Tibial nerve (tissue), 4 donors: ENCODE data around the gene SLC10A7. TPM values are rescaled to one million over a fixed set of nuclear protein-coding genes. Genes with fewer than 3 reads are reported as not detected.
A peak's percentile ranks its signal among the peaks of the same experiment; 100 is the strongest.

ENCODE experiments used
- DNase-seq, 2 donors: peaks; one replicate each; pipeline ENCODE4 v3.0.0-alpha.2; 2019; ENCODE audit warnings: low spot score in 2 of 2
- H3K27ac ChIP-seq, 4 donors: fragments of 200-600 bp; sonication (generic) in 3 of 4; one replicate each; pipeline ENCODE4 v1.5.1; 2017 to 2019; ENCODE audit warnings: mild to moderate bottlenecking in 1 of 4
- H3K27me3 ChIP-seq, 2 donors: fragments of 200-600 bp; sonication (generic) in 1 of 2; one replicate each; pipeline versions ENCODE4 v1.5.1 to v1.6.0; 2017 to 2019
- H3K36me3 ChIP-seq, 3 donors: fragments of 200-600 bp; sonication (generic); one replicate each; pipeline ENCODE4 v1.5.1; 2018 to 2019
- H3K4me1 ChIP-seq, 4 donors: fragments of 200-600 bp; sonication (generic) in 3 of 4; one replicate each; pipeline ENCODE4 v1.5.1; 2017 to 2019
- H3K4me3 ChIP-seq, 4 donors: fragments of 200-600 bp; sonication (generic) in 3 of 4; one replicate each; pipeline ENCODE4 v1.5.1; 2017 to 2019; ENCODE audit warnings: mild to moderate bottlenecking in 1 of 4, moderate library complexity in 1 of 4
- H3K9me3 ChIP-seq, 4 donors: fragments of 200-600 bp; sonication (generic) in 3 of 4; one replicate each; pipeline ENCODE4 v1.5.1; 2017 to 2019
- EP300 ChIP-seq, 2 donors: sonication (generic); formaldehyde crosslinking; IDR thresholded peaks; one replicate each; pipeline ENCODE4 v1.6.1; 2017; ENCODE audit warnings: antibody characterized with exemption in 2 of 2, mild to moderate bottlenecking in 1 of 2
- POLR2A ChIP-seq, 2 donors: fragments of 450-650 bp; IDR thresholded peaks; one replicate each; pipeline ENCODE4 v1.6.1; 2017; ENCODE audit warnings: antibody characterized with exemption in 2 of 2, mild to moderate bottlenecking in 2 of 2, moderate library complexity in 2 of 2
- WGBS, 2 donors: methylation state at CpG; one replicate each; pipeline ENCODE4 v1.1.5; 2018; 5-methylcytosine and 5-hydroxymethylcytosine counted together
- total RNA-seq, 4 donors: library from RNA; depleted of rRNA; stranded (reverse); fragments of >200 nt; gene quantifications; one replicate each; pipeline ENCODE4 v1.1.0, GENCODE V29; 2016
- TF ChIP-seq, protein P1 (sequence below), 5 experiments: fragments of 200-600 bp in 3 of 5; fragments of 450-650 bp in 2 of 5; sonication (generic) in 3 of 5; IDR thresholded peaks; one replicate each; pipeline ENCODE4 v1.5.1; 2016 to 2019; ENCODE audit warnings: antibody characterized with exemption in 5 of 5, mild to moderate bottlenecking in 3 of 5, moderate library complexity in 2 of 5

The SLC10A7 gene
- total RNA-seq, 4 donors from 2014 or later = 9.8 to 13.8 (median 11.9) TPM

DNA sequence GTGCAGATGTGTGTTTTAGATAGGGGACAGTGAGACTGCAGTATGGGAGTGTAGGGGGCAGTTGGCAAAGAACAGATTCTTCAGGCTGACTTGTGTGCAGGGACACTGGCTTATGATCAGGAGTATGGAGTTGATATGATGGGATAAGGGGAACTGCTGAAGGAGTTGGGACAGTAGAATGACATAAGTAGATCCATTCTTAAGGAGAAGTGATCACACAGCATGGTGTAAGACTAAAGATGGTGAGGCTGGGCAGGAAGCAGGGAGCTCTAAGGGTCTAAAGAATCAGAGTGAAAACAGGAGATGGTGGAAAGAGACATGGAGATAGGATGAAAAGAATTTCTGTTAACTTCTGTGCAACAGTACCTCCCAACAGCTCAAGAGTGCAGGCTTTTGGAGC, 236.7 kb downstream of the SLC10A7 start:
- H3K36me3 ChIP-seq = peaks cover 0 to 35% (median 0%) of the 10 kb centered on the region in 3 donors
- peaks cover 0 to 30% (median 0%) of the 10 kb centered on the region in 4 donors for H3K4me1 ChIP-seq
- DNase-seq = no peak
- no peak overlapping the region for H3K4me3 ChIP-seq
- TF ChIP-seq POLR2A (IDR thresholded peaks at IDR 0.05) (no peak), EP300 (IDR thresholded peaks at IDR 0.05) (no peak)
- TF ChIP-seq, protein P1, sequence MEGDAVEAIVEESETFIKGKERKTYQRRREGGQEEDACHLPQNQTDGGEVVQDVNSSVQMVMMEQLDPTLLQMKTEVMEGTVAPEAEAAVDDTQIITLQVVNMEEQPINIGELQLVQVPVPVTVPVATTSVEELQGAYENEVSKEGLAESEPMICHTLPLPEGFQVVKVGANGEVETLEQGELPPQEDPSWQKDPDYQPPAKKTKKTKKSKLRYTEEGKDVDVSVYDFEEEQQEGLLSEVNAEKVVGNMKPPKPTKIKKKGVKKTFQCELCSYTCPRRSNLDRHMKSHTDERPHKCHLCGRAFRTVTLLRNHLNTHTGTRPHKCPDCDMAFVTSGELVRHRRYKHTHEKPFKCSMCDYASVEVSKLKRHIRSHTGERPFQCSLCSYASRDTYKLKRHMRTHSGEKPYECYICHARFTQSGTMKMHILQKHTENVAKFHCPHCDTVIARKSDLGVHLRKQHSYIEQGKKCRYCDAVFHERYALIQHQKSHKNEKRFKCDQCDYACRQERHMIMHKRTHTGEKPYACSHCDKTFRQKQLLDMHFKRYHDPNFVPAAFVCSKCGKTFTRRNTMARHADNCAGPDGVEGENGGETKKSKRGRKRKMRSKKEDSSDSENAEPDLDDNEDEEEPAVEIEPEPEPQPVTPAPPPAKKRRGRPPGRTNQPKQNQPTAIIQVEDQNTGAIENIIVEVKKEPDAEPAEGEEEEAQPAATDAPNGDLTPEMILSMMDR (IDR thresholded peaks at IDR 0.05) = no peak
- no peaks in the 10 kb centered on the region for H3K27me3 ChIP-seq
- H3K27ac ChIP-seq = no peak overlapping the region
- H3K9me3 ChIP-seq = no peaks in the 10 kb centered on the region

DNA sequence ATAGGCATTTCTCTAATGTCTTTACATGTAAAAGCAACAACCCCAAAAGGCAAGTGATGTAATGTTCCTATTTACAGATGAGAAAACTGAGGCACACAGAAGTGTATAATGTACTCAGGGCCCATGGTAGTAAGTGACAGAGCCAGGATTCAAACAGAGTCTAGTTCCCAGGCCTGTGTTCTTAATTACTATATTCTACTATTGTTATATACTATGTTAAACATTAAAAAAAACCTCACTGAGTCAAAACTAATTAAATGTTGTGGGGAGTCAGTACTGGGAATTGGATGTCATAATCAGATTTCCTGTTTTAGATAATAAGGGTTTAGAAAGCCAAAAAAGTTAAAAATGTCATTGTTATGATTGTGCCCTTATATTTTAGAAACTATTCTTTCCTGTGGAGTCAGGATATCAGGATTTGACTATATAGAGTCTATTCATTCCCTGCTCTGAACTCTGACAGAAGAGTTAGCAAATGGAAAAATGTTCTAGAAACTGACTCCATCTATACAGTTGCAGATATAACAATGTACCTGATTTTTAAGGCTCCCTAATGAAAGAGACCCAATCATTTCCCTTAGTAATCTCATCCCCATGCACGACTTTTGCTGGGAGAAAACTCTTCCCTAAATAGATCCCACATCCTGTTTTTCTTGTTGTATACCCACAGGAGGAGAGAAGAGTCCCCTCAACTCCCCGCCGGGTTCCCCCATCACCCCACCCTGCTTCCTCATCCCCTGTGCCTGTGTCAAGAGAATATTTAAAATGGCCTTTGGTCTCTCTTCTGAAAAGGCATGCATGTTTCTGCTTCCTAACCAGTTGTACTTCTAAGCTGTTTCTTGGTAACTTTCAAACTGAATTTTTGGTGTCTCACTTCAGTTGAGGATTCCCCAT, 237.7 kb downstream of the SLC10A7 start:
- H3K9me3 ChIP-seq = no peaks in the 10 kb centered on the region
- no peaks in the 10 kb centered on the region for H3K27me3 ChIP-seq
- H3K27ac ChIP-seq = no peak overlapping the region
- TF ChIP-seq POLR2A (IDR thresholded peaks at IDR 0.05) (no peak), EP300 (IDR thresholded peaks at IDR 0.05) (no peak)
- TF ChIP-seq, protein P1 (IDR thresholded peaks at IDR 0.05) = no peak
- H3K4me1 ChIP-seq = peaks cover 0 to 30% (median 0%) of the 10 kb centered on the region in 4 donors
- 41 to 54% methylated on average over 3 of the region's 3 CpGs for WGBS, 2 donors
- no peak overlapping the region for H3K4me3 ChIP-seq
- no peak for DNase-seq
- peaks cover 0 to 36% (median 0%) of the 10 kb centered on the region in 3 donors for H3K36me3 ChIP-seq

DNA sequence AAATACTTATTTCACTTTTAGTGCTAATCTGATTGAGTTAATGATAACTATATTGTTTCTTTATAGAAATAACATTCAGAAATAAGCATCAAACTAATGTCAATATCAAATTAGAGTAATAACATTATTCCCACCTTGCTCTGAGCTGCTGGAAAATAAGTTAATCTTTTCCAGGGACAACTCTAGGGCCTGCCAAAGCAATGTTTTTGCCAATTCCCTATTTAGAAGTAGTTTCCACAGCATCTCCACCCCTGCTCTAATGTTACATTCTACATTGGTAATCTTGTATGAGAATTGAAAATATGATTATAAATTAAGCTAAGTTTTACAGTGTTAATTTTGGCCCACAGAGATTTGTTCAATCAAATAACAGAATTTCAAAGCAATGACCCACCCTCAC, 239.1 kb downstream of the SLC10A7 start:
- TF ChIP-seq POLR2A (IDR thresholded peaks at IDR 0.05) = no peak
- peaks cover 0 to 30% (median 0%) of the 10 kb centered on the region in 4 donors for H3K4me1 ChIP-seq
- no peak for DNase-seq
- H3K27me3 ChIP-seq = no peaks in the 10 kb centered on the region
- H3K36me3 ChIP-seq = peaks cover 0 to 28% (median 0%) of the 10 kb centered on the region in 3 donors
- no peaks in the 10 kb centered on the region for H3K9me3 ChIP-seq
- peak overlapping the region in 1 of 4 donors; percentile 9 for H3K27ac ChIP-seq
- H3K4me3 ChIP-seq = no peak overlapping the region

DNA sequence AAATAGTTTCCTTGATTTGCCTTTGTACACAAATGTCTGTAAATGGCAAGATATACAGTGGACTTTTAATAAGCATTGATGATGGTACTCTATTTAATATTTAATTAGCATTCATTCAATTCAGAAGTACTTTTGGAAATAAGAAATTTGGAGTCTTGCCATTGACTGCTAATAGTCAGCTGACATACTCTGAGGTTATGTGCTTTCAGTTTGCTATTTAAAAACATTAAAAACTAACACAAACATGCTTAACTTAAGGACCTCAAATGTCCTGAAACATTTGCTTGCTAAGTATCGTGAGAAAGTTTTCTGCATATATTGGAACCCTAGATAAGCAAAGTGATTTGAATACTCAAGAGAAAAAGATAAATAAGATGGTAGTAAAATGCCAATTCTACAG, 242.8 kb downstream of the SLC10A7 start:
- Histone ChIP-seq H3K27me3 (no peaks in the 10 kb centered on the region), H3K4me1 (peaks cover 0 to 20% (median 0%) of the 10 kb centered on the region in 4 donors), H3K4me3 (no peak overlapping the region), H3K27ac (no peak overlapping the region), H3K9me3 (no peaks in the 10 kb centered on the region), H3K36me3 (peaks cover 0 to 4% (median 0%) of the 10 kb centered on the region in 3 donors)
- TF ChIP-seq POLR2A (IDR thresholded peaks at IDR 0.05) (no peak), EP300 (IDR thresholded peaks at IDR 0.05) (no peak)
- TF ChIP-seq, protein P1 (IDR thresholded peaks at IDR 0.05) = no peak
- no peak for DNase-seq
- WGBS, 2 donors = 67 to 72% methylated on average over 1 of the region's 1 CpG

DNA sequence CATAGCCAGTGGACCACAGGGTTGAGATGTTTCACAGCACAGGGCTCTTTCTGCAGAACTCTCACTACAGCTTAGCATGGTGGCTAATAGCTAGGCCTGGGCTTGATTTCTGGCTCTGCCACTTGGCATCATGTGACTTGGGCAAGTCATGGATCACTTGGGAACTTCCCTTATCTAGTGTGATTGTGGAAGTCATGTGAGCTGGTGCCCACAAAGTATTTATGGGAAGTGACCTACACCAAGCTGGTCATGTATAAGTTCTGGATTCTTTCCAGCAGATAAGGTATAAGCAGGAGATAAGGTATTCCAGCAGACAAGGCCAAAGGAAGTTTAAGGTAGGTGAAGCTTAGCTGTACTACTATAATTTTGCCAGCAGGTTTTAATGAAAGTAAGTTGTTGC, 246.4 kb downstream of the SLC10A7 start:
- DNase-seq = no peak
- TF ChIP-seq, protein P1 (IDR thresholded peaks at IDR 0.05) = no peak
- TF ChIP-seq POLR2A (IDR thresholded peaks at IDR 0.05) (no peak), EP300 (IDR thresholded peaks at IDR 0.05) (no peak)
- no peaks in the 10 kb centered on the region for H3K9me3 ChIP-seq
- H3K36me3 ChIP-seq = peaks cover 0 to 4% (median 0%) of the 10 kb centered on the region in 3 donors
- no peaks in the 10 kb centered on the region for H3K27me3 ChIP-seq
- no peaks in the 10 kb centered on the region for H3K4me1 ChIP-seq
- no peak overlapping the region for H3K27ac ChIP-seq
- H3K4me3 ChIP-seq = no peak overlapping the region
